ENCODE results near the gene FBXL14.

DNA sequence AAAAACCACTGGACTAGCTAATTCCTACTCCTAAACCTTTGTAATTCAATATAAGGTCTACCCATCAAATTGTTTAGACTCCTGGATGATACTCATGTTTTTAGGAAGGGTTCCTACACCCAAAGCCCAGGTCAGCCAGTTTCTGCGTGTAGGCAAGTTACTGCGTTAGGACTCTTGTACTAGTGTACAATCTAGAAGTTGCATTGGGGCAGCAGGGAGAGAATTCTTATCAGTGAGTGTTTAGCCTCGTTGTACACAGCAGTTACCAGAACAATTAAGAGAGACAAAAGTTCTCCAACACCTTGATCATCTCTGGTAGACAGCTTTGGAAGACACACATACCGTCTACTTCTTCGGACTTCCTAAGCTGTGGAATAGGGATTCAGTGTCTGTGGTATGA lies 29.2 kb downstream of the FBXL14 start:
- TF ChIP-seq CTCF (IDR thresholded peaks at IDR 0.05) (no peak), POLR2A (IDR thresholded peaks at IDR 0.05) (no peak)

All from breast epithelium (tissue), 3 donors.